ENCODE results near the gene RELN.

DNA sequence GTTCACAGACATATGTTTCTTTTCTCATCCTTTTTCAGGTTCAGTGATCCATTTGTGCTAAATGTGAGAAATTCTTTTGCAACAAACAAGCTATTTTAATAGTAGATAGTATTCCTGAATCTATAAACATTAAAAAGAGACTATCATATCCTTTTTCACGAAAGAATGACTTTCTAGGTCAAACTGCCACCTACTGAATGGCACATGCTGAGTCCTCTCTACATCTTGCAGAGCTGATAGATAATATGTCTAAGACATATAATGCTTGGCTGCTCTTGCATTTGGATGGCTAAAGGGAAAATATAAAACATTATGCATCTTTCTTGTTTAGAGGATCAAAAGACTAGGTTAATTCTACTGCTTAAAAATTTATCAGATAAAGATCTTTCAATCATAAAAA is 429.3 kb downstream of the RELN start:
- TF ChIP-seq ZNF121 (tag by site-specific recombination; IDR thresholded peaks at IDR 0.05) (no peak), CTCF (tag by site-specific recombination; IDR thresholded peaks at IDR 0.05) (no peak), ZBTB21 (tag by site-specific recombination; IDR thresholded peaks at IDR 0.05) (no peak)

Data from HEK293 (cell line).